CD8-positive, alpha-beta memory T cell (primary cell): ENCODE data around the gene VSIG10L2. TPM values are rescaled to one million over a fixed set of nuclear protein-coding genes. Genes with fewer than 3 reads are reported as not detected.

Source experiments
- CTCF ChIA-PET: fragments of 350-600 bp; sonication (Branson Sonifier 250); formaldehyde crosslinking; loops from one replicate; lab custom pipeline; 2021; ENCODE audit warnings: antibody characterized with exemption; lab: Charles Lee
- POLR2A ChIA-PET: fragments of 350-600 bp; sonication (Branson Sonifier 250); formaldehyde crosslinking; loops from one replicate; lab custom pipeline; 2021; ENCODE audit warnings: antibody characterized with exemption; lab: Charles Lee
- DNase-seq, 5 donors: peaks; one replicate each; pipeline versions ENCODE4 v3.0.0 to v3.0.0-alpha.2; 2020 to 2022; ENCODE audit warnings: mixed read lengths in 1 of 5
- H3K27ac ChIP-seq: one replicate; pipeline ENCODE4 v1.7.0; 2013; ENCODE audit warnings: low read depth, mild to moderate bottlenecking, low read length, moderate library complexity
- H3K27me3 ChIP-seq: 2 replicates; pipeline ENCODE4 v1.7.0; 2013; ENCODE audit warnings: low read length, mild to moderate bottlenecking; ENCODE audit not compliant: insufficient read depth, poor library complexity, severe bottlenecking
- H3K36me3 ChIP-seq: 2 replicates; pipeline ENCODE4 v1.7.0; 2013; ENCODE audit warnings: mild to moderate bottlenecking, low read length, moderate library complexity; ENCODE audit not compliant: insufficient read depth
- H3K4me1 ChIP-seq: 2 replicates; pipeline ENCODE4 v1.7.0; 2013; ENCODE audit warnings: mild to moderate bottlenecking, low read length, moderate library complexity; ENCODE audit not compliant: insufficient read depth
- H3K4me3 ChIP-seq: 2 replicates; pipeline ENCODE4 v1.7.0; 2013; ENCODE audit warnings: mild to moderate bottlenecking, low read length
- H3K9me3 ChIP-seq: 2 replicates; pipeline ENCODE4 v1.7.0; 2013; ENCODE audit warnings: mild to moderate bottlenecking, low read length
- H3K27ac Mint-ChIP-seq, 8 donors: one replicate each; pipeline ENCODE4 v1.8.0; 2020 to 2021; ENCODE audit warnings: mixed read lengths in 8 of 8, mild to moderate bottlenecking in 6 of 8, inconsistent platforms in 3 of 8, moderate library complexity in 3 of 8
- H3K27me3 Mint-ChIP-seq, 2 donors: one replicate each; pipeline ENCODE4 v1.8.0; 2020 to 2021; ENCODE audit warnings: mixed read lengths in 2 of 2, mild to moderate bottlenecking in 1 of 2, moderate library complexity in 1 of 2
- H3K36me3 Mint-ChIP-seq, 3 donors: one replicate each; pipeline ENCODE4 v1.8.0; 2020 to 2021; ENCODE audit warnings: mixed read lengths in 3 of 3, inconsistent platforms in 1 of 3, mild to moderate bottlenecking in 1 of 3
- H3K4me1 Mint-ChIP-seq, 3 donors: one replicate each; pipeline ENCODE4 v1.8.0; 2020 to 2021; ENCODE audit warnings: mixed read lengths in 3 of 3, inconsistent platforms in 1 of 3, mild to moderate bottlenecking in 1 of 3
- H3K4me3 Mint-ChIP-seq, 7 donors: one replicate each; pipeline ENCODE4 v1.8.0; 2020 to 2021; ENCODE audit warnings: mixed read lengths in 7 of 7, mild to moderate bottlenecking in 6 of 7, moderate library complexity in 4 of 7, inconsistent platforms in 2 of 7
- H3K9me3 Mint-ChIP-seq, 5 donors: one replicate each; pipeline ENCODE4 v1.8.0; 2020 to 2022; ENCODE audit warnings: mixed read lengths in 5 of 5, mild to moderate bottlenecking in 3 of 5, moderate library complexity in 2 of 5, inconsistent platforms in 1 of 5
- polyA plus RNA-seq: library from polyadenylated mRNA; unstranded; fragments of 300-500 nt; fragmentation: Illumina TruSeq; gene quantifications from one replicate; pipeline ENCODE4 v1.2.3, GENCODE V29; 2021
- total RNA-seq, 2 experiments: library from RNA; stranded (reverse); gene quantifications; one replicate each; pipeline ENCODE4 v1.2.3, GENCODE V29; 2021

Gene VSIG10L2
- total RNA-seq (not detected), polyA plus RNA-seq (not detected)

DNA sequence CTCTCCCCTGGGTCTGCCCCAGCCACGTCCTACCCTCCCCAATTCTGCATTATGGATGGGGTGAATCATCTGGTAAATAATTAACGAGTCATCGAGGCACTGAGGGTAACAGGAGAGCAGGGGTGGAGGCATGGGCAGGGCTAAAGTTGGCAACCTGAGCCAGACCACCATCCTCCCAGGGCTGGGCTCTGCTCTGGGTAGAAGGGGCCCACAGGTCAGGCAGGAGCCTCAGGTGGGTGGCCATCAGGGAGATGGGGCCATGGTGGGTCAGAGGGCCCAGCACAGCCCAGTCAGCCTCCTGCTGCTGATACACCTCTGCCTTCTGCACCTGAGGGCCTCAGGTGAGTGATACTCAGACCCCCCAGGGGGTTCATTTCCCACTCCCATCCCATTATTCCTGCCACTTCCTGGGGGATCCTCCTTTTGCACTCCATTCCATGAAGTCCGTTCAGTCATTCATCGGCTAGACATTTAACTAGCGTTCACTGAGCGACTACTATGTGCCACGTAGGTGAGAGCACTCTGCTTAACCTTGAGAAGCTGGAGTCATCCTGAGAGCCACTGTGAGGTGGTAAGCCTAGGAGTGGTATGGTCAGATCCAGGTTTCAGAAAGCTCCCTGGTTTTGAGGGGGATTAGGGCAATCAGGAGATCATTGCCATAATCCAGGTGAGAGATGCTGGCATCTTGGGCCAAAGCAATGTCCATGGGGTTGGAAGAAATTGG is at the start of gene VSIG10L2:
Gene VSIG10L2 (plus strand): TSS at position 248 of the 724 bp plus-strand sequence. CDS start 12 bp downstream, at position 260.
- Mint-ChIP-seq H3K9me3 (no peaks in the 10 kb centered on the region), H3K27ac (no peak within 1 kb of the TSS), H3K27me3 (peaks cover 0 to 8% of the 10 kb centered on the region in 2 donors), H3K4me3 (no peak within 1 kb of the TSS), H3K4me1 (peaks cover 5 to 10% (median 9%) of the 10 kb centered on the region in 3 donors), H3K36me3 (no peaks in the 10 kb centered on the region)
- no peaks in the 10 kb centered on the region for H3K9me3 ChIP-seq
- ChIA-PET CTCF (interaction anchor here (0.9 kb wide), 1 partner anchor 248 kb away, joined by 3 read pairs; no protein-coding TSS in a partner anchor), POLR2A (no interaction called here)
- no peaks in the 10 kb centered on the region for H3K36me3 ChIP-seq
- no peak within 1 kb of the TSS for H3K4me3 ChIP-seq
- no peaks in the 10 kb centered on the region for H3K4me1 ChIP-seq
- no peaks in the 10 kb centered on the region for H3K27me3 ChIP-seq
- no peak within 1 kb of the TSS for H3K27ac ChIP-seq
- DNase-seq, result no peak

DNA sequence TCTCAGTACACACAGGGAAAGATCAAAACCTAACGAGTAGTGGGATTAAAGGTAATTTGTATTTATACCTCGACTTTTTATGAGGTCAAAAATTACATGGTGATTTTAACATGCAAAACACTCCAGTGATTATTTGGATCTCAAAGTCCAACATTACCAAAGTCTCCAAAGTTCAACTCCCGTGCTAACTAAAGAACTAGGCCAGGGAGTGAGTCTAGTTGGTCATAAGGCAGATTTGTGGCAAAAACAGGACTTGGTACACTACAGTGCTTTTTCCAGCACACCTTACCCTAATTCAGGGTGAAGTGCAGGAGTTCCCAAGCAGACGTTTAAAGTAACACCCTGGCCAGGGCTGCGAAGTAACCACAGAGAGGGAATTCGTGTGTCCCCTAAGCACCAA is 44.0 kb upstream of the VSIG10L2 start:
- Mint-ChIP-seq H3K4me3 (peak overlapping the region; percentile 58 to 97 (median 76)), H3K27me3 (peaks cover 25 to 27% of the 10 kb centered on the region in 2 donors), H3K4me1 (peaks cover 40 to 63% (median 57%) of the 10 kb centered on the region in 3 donors), H3K9me3 (peaks cover 0 to 3% (median 0%) of the 10 kb centered on the region in 5 donors), H3K36me3 (peaks cover 6 to 26% (median 10%) of the 10 kb centered on the region in 3 donors), H3K27ac (peak overlapping the region in 6 of 8 donors; percentile 8 to 87 (median 54))
- no peak for DNase-seq
- H3K4me1 ChIP-seq, result peaks cover 20% of the 10 kb centered on the region
- ChIA-PET POLR2A (no interaction called here), CTCF (no interaction called here)
- no peak overlapping the region for H3K27ac ChIP-seq
- H3K4me3 ChIP-seq, result no peak overlapping the region
- H3K27me3 ChIP-seq, result peaks cover 18% of the 10 kb centered on the region
- no peaks in the 10 kb centered on the region for H3K9me3 ChIP-seq
- H3K36me3 ChIP-seq, result peaks cover 7% of the 10 kb centered on the region

DNA sequence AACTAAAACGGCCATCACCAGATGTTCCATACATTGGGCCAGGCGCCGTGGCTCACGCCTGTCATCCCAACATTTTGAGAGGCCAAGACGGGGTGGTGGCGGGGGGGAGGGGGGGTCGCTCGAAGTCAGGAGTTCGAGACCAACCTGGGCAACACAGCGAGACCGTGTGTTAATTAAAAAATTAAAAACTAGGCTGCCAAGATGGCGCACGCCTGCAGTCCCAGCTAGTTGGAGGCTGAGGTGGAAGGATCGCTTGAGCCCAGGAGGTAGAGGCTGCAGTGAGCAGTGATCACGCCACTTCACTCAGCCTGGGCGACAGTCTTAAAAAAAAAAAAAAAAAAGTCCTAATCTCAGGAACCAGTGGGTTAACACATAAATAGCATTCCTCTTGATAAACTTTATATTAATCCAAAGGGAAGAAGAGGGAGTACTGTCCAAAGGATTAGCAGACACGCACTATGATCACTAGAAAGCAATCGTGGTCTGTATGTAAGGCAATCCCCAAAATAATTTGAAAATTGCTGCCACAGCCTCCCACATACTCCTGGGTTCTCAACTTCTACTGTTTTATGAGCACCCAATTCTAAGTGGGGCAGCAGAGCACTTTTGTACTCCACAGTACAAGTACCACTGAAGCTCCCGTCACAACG is 43.4 kb upstream of the VSIG10L2 start:
- Histone ChIP-seq H3K9me3 (no peaks in the 10 kb centered on the region), H3K4me1 (peaks cover 20% of the 10 kb centered on the region), H3K27me3 (peaks cover 18% of the 10 kb centered on the region), H3K36me3 (peaks cover 7% of the 10 kb centered on the region), H3K27ac (peak overlapping the region; percentile 70), H3K4me3 (peak overlapping the region; percentile 74)
- CTCF ChIA-PET, result interaction anchor here (0.7 to 2.1 kb wide), 3 partner anchors 15 to 333 kb away, joined by 3 to 12 read pairs (median 3); partner anchors contain the start of genes EI24 and HYLS1
- H3K4me3 Mint-ChIP-seq, result peak overlapping the region; percentile 90 to 98 (median 96)
- H3K27me3 Mint-ChIP-seq, result peaks cover 27 to 29% of the 10 kb centered on the region in 2 donors
- no peak for DNase-seq
- peak overlapping the region; percentile 84 to 96 (median 92) for H3K27ac Mint-ChIP-seq
- peaks cover 0 to 3% (median 0%) of the 10 kb centered on the region in 5 donors for H3K9me3 Mint-ChIP-seq
- peaks cover 6 to 26% (median 10%) of the 10 kb centered on the region in 3 donors for H3K36me3 Mint-ChIP-seq
- H3K4me1 Mint-ChIP-seq, result peaks cover 36 to 58% (median 52%) of the 10 kb centered on the region in 3 donors
- POLR2A ChIA-PET, result interaction anchor here (2.3 kb wide), 1 partner anchor 15 kb away, joined by 25 read pairs; the partner anchor contains the start of gene HYLS1

DNA sequence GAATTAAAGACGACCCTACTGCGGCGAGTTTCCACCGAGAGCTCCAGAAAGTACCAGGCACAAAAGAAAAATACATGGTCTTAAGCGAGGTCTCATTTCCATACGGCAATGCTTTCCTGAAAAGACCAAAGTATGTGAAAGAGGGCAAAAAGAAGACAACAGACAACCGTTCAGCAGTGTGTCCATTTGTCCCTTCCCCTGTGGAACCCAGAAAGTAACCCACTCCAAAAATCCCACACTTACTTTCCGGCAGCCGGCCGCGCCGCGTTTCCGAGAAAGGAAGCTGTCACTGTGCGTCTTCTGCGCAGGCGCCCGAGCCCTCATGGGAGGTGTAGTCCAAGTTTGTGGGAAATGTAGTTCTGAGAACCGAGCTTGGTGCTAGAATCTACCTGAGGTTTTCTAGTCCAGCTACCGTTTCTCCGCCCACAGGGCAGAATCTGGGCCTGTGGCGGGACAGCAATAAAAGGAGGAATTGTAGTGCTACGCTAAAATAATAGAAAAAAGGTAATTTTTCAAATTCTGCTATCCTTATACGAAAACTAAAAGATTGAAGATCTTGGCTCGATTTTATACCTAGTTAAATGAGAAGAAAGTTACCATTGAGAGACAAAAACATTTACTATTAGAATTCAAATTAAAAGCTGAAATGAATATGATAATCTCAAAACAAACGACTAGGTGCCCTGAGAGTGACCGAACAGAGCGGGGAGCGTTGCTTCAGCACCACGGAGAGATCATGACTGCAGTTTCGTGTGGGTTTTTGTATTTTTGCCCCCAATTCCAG is 42.7 kb upstream of the VSIG10L2 start, which contains the start of gene PUS3:
Gene PUS3 (minus strand): TSS at position 280 of the 784 bp plus-strand sequence. CDS start 6,922 bp downstream, outside the sequence.
- peaks cover 27 to 36% of the 10 kb centered on the region in 2 donors for H3K27me3 Mint-ChIP-seq
- POLR2A ChIA-PET, result interaction anchor here (2.3 kb wide), 1 partner anchor 16 kb away, joined by 25 read pairs; the partner anchor contains the start of gene HYLS1
- CTCF ChIA-PET, result interaction anchor here (0.7 to 2.1 kb wide), 6 partner anchors 8 to 333 kb away, joined by 3 to 12 read pairs (median 3); partner anchors contain the start of genes EI24 and HYLS1
- peaks cover 6 to 22% (median 7%) of the 10 kb centered on the region in 3 donors for H3K36me3 Mint-ChIP-seq
- peaks cover 0 to 3% (median 0%) of the 10 kb centered on the region in 5 donors for H3K9me3 Mint-ChIP-seq
- H3K9me3 ChIP-seq, result no peaks in the 10 kb centered on the region
- peak within 1 kb of the TSS; percentile 70 for H3K27ac ChIP-seq
- peaks cover 31 to 53% (median 47%) of the 10 kb centered on the region in 3 donors for H3K4me1 Mint-ChIP-seq
- DNase-seq, result peak; percentile 74 to 89 (median 79)
- peak within 1 kb of the TSS; percentile 84 to 96 (median 92) for H3K27ac Mint-ChIP-seq
- H3K36me3 ChIP-seq, result peaks cover 7% of the 10 kb centered on the region
- peaks cover 18% of the 10 kb centered on the region for H3K27me3 ChIP-seq
- H3K4me3 ChIP-seq, result peak within 1 kb of the TSS; percentile 74
- H3K4me1 ChIP-seq, result peaks cover 20% of the 10 kb centered on the region
- H3K4me3 Mint-ChIP-seq, result peak within 1 kb of the TSS; percentile 90 to 98 (median 96)

DNA sequence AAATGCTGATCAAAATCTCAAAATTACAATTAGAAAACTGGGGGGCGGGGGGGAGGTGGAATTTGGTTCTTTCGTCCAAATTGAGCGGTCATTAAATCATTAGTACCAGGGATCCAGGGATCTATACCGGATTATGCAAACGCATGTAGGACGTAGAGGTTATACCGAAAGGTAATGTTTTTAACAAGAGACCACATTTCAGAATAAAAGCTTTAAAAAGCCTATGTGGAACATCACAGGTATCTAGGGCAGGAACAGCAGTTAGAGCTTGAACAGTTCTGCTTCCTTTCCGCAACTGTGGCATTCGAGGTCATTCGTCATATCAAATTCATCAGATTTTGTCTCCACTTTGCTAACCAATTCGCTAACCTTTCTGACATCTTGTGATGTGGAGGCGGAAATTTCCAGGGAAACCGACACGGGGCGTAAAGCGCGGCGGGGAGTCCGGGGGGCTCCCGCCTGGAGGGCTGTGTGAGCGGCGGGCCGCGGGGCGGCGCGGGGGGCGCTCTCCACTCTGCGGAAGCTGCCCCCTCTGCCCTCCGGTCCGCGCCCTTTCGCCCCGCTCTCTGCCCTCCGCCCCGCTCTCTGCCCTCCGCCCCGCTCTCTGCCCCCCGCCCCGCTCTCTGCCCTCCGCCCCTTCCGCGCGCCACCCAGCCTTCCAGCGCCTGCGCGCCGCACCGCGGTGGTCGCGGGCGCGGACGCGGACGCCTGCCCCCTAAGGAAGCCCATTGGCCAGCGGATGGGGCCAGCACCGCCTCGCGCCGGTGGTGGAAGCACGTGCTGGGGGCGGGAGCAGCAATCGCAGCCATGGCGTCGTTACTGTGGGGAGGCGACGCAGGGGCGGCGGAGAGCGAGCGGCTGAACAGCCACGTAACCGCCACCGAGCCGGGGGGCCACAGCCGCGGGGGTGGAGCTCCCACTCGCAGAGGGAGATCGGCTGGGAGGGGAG is 41.9 kb upstream of the VSIG10L2 start, which contains the start of gene DDX25:
Gene DDX25 (plus strand): TSS at position 798 of the 949 bp plus-strand sequence. CDS start 10 bp downstream, at position 808.
- H3K4me3 ChIP-seq, result peak within 1 kb of the TSS; percentile 74
- POLR2A ChIA-PET, result interaction anchor here (2.3 kb wide), 1 partner anchor 16 kb away, joined by 25 read pairs; the partner anchor contains the start of gene HYLS1
- H3K27ac ChIP-seq, result no peak within 1 kb of the TSS
- peaks cover 31 to 51% (median 45%) of the 10 kb centered on the region in 3 donors for H3K4me1 Mint-ChIP-seq
- peaks cover 0 to 3% (median 0%) of the 10 kb centered on the region in 5 donors for H3K9me3 Mint-ChIP-seq
- H3K4me1 ChIP-seq, result peaks cover 20% of the 10 kb centered on the region
- peak within 1 kb of the TSS in 7 of 8 donors; percentile 42 to 93 (median 84) for H3K27ac Mint-ChIP-seq
- no peaks in the 10 kb centered on the region for H3K9me3 ChIP-seq
- CTCF ChIA-PET, result interaction anchor here (0.8 to 2.1 kb wide), 3 partner anchors 9 to 19 kb away, joined by 3 to 12 read pairs (median 5); partner anchors contain the start of gene HYLS1
- H3K36me3 Mint-ChIP-seq, result peaks cover 6 to 21% (median 7%) of the 10 kb centered on the region in 3 donors
- peak within 1 kb of the TSS; percentile 90 to 98 (median 96) for H3K4me3 Mint-ChIP-seq
- H3K27me3 Mint-ChIP-seq, result peaks cover 27 to 45% of the 10 kb centered on the region in 2 donors
- peaks cover 7% of the 10 kb centered on the region for H3K36me3 ChIP-seq
- peak in 3 of 5 donors; percentile 13 to 24 (median 14) for DNase-seq
- H3K27me3 ChIP-seq, result peaks cover 18% of the 10 kb centered on the region

DNA sequence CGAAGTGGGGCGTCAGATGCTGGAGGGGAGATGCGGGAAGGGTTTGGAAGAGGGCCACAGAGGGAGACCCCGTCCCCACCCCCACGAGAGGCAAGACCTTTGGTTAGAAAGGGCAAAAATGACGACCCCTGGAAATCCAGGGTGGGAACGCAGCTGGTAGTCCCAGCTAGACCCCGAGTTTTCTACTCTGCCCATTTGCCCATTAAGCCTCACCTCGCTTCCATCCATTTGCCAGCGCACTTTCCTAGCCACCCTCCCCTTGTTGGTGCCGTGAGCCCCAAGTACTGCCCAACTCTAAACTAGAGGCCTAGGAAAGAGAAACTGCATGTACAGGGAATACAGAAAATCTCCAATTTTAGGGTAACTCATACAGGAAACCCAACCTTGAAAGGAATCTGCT is 41.2 kb upstream of the VSIG10L2 start:
- Mint-ChIP-seq H3K4me1 (peaks cover 29 to 44% (median 38%) of the 10 kb centered on the region in 3 donors), H3K36me3 (peaks cover 2 to 16% (median 3%) of the 10 kb centered on the region in 3 donors), H3K9me3 (peaks cover 0 to 3% (median 0%) of the 10 kb centered on the region in 5 donors), H3K27me3 (peaks cover 27 to 50% of the 10 kb centered on the region in 2 donors), H3K27ac (peak overlapping the region in 2 of 8 donors; percentile 25 to 83), H3K4me3 (peak overlapping the region; percentile 47 to 82 (median 72))
- Histone ChIP-seq H3K27ac (no peak overlapping the region), H3K36me3 (peaks cover 6% of the 10 kb centered on the region), H3K4me1 (peaks cover 20% of the 10 kb centered on the region), H3K27me3 (peaks cover 18% of the 10 kb centered on the region), H3K9me3 (no peaks in the 10 kb centered on the region), H3K4me3 (no peak overlapping the region)
- POLR2A ChIA-PET, result interaction anchor here (2.3 kb wide), 1 partner anchor 17 kb away, joined by 25 read pairs; the partner anchor contains the start of gene HYLS1
- no peak for DNase-seq
- CTCF ChIA-PET, result no interaction called here
